Stimulated activated CD4-positive, alpha-beta T cell treated with anti-CD3 and anti-CD28 coated beads, Interleukin-2, amount 100 ng/mL, for 24 hours (primary cell): ENCODE measurements around the gene RBM28.
"Not testable (repeated sequence)": the region's sequence is repeated elsewhere in the genome, so short reads cannot be mapped to it uniquely, and the experiment has no call there.

ENCODE experiments used
- DNase-seq, 2 donors: peaks; one replicate each; pipeline ENCODE4 v3.0.0-alpha.2; 2020

Gene RBM28

GRCh38 chr7:128280451-128280850, 63.3 kb downstream of the RBM28 start:
- not testable (repeated sequence) for DNase-seq

DNA sequence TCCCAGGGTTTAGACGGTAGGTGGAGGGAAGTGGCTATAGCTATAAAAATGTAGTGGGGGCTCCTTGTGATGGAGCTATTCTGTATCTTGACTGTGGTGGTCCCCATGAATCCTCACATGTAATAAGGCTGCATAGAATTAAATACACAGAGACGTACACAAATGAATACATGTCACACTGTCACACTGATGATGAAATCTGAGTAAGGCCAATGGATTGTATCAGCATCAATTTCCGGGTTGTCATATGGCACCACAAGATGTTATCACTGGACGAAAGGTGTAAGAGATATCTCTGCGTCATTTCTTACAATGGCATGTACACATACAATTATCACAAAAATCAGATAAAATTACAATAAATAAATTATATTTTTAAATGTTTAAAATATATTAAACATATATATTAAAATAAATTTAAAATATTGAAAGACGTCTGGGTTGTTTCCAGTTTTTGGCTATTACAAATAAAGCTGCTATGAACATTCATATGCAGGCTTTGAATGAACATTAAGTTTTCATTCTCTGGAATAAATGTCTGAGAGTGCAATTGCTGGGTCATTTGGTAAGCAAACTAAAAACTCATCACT, 64.5 kb downstream of the RBM28 start:
- DNase-seq, result no peak

DNA sequence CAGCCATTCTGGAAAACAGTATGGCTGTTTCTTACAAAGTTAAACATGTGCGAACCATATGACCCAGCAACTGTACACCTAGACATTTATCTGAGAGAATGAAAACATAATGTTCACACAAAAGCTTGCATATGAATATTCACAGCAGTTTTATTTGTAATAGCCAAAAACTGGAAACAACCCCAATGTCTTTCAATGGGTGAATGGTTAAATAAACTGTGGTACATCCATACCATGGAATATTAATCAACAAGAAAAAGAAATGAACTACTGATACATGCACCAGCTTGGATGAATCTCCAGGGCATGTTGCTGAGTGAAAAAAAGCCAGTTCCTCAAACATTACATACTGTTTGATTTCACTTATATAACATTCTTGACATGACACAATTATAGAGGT, 65.3 kb downstream of the RBM28 start:
- no peak for DNase-seq

DNA sequence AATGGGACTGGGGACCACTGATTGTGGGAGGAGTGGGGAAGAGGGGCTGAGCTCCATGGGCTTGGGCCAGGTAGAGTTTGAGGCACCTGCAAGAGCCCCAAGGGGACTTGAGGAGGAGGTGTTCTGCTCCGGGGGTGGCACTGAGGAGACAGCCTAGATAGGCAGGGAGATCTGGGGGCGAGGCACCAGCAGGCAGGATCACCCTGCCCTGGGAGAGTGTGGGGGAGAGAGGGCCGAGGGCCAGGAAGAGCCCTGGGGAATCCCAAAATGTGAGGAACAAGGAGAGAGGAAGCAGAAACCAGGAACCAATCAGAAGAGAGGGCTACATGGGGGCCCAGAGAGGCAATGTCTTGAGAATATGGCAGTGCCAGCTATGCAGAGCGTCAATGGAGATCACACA, 68.0 kb downstream of the RBM28 start:
- no peak for DNase-seq

DNA sequence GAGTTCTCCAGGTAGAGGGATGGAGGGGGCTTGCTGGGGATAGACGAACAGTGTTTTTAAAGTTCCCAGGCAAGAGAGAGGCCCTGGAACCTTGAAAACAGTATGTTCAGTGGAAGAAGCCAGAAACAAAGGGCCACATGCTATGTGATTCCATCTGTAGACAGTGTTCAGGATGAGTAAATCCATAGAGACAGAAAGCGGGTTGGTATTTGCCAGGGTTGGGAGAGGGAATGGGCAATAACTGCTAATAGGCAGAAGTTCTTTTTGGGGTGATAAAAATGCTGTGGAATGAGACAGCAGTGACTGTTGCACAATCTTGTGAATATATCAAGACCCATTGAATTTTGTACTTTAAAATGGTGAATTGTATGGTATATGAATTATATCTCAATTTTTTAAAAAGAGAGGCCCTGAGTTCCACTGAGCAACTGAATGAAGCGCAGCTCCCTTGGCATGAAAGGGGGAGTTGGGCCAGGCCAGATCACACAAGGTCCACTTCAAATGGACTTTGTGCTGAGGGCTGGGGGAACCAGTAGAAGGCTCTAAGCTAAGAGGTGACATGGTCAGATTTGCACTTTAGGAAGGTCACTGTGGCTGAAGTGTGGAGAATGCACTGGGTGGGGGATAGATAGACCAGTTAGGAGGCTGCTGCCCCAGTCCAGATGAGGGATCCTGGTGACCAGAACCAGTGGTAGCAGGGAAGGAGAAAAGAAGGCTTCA, 68.7 kb downstream of the RBM28 start:
- no peak for DNase-seq

DNA sequence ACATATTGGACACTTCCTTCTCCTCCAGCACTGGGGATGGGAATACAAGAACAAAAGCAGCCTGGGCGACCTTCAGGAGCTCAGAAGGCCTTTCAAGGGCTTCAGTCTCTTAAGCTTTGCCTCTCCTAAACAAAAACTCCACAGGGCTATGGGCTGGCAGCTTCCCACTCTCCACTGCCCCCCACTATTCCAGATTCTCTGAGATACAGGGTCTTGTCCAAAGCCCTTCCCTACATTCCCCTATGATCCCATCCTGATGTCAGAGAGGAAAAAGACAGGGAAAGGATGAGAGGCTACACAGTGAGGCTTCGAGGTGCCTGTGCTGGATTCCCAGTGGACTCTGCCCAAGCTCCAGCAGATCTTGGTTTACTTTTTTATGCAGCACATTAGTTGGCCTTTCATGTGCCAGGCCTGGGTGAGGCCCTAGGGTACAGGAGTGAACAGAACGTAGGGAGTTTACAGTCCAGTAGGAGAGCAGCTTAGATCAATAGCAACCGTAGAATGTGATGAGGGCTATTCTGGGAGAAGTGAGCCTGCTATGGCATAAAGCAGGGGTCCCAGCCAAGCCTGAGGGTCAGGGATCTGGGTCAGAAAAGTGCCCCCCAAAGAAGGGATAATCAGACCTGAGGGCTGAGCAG, 69.3 kb downstream of the RBM28 start:
- no peak for DNase-seq

GRCh38 chr7:128271942-128272481, 71.7 kb downstream of the RBM28 start:
- no peak for DNase-seq

DNA sequence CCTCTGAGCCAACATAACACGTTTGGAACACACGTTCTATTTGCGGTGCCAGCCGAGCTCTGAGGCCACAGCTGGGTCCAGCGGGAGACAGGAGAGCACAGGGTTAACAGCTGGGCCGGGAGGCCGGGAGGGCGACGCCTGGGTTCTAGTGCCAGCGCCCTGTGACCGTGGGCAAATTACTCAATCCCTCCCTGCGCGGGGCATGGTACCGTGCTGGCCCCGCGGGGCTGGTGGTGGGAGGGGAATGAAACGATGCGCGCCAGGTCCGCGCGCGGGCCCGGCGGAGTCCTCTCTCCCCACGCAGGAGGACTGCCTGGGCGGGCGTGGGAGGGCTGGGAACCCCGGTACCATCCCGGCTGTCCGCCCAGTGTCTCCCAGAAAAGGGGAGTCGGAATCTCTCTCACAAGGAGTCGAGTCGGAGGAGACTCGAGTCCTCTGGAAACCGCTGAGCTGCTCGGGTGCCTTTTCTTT, 72.2 kb downstream of the RBM28 start:
- DNase-seq, result no peak

GRCh38 chr7:128270826-128271272, 72.9 kb downstream of the RBM28 start:
- DNase-seq, result no peak

DNA sequence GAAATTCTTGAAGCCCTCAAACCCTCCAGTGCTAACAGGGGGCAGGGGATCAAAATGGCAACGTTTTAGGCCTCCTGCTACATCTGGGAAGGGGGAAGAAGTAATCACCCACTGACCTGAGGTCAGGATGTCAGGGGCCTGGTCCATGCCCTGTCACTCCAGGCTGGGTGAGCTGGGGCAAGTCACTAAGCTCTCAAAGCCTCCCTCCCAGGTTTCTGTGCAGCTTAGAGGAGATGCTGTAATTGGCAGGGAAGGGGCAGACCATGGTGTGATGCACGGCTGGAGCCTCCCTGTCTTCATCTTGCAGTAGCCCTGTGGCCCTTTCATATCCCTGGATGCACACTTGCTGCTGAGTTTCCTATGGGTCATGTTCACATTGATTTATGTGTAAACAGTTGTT, 75.5 kb downstream of the RBM28 start:
- DNase-seq, result no peak

DNA sequence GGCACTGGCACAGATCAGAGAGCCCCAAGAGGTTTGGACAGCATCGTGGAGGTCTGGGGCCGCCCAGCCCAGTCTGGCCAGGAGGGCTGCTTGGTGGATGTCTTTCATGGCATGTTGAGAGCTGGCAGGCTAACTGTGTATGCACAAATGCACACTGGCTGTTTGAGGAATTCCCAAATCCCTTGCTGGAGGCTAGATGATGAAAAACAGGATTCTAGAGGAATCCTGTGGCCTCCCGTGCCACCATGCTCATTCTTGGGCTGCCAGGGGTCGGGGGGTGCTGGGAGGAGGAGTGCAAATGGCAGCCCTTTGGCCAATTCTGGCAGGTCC, 76.1 kb downstream of the RBM28 start:
- DNase-seq, result no peak

DNA sequence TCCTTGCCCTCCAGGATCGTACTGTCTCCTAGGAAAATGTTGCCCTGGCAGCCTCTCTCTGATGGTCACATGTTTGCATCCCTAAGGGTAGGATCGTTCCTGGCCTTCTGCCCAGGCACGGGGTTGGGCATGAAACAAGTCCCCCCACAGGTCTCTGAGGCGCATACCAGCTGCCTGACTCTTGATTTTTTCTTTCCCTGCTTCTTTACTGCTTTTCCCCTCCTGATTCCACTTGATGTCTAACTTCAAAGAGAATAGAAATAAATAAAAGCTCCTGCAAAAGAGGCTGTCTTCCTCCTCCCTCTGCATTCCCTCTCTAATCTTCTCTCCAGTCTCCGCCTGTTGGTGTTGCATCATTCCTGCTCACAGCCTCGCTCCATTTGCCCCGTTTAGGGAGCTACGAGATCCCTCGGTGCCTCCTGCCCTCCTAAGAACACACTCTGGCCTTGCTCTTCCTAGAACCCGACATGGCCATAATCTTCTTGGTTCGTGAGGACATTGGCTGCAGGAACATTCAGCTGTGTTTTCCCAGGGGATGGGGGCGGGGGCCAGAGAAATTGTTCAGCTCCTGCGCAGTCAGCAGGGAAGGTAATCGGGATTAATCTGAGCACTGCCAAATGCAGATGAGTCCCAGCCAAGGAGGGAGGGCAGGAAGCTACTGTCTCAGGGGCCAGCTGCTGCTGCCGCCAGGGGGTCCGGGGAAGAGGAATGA, 76.7 kb downstream of the RBM28 start:
- DNase-seq, result no peak

DNA sequence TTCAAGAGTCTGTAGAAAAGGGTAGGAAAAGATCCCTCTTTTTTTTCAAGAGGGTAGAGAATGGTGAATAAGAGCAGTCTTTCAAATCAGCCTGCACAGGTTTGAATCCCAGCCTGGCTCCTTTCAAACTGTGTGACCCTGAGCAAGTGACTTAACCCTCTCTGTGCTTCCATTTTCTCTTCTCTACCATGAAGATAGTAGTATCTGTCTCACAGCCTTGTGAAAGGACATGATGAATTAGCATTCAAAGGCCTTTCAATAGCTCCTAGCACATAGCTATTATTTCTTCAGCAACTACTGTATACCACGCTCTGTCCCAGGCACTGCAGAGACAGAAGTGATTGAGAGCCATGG, 77.2 kb downstream of the RBM28 start:
- no peak for DNase-seq

GRCh38 chr7:128265906-128266300, 77.8 kb downstream of the RBM28 start:
- DNase-seq, result no peak

- no peak for DNase-seq
Observed at GRCh38 chr7:128265156-128265905, 78.4 kb downstream of the RBM28 start.

DNA sequence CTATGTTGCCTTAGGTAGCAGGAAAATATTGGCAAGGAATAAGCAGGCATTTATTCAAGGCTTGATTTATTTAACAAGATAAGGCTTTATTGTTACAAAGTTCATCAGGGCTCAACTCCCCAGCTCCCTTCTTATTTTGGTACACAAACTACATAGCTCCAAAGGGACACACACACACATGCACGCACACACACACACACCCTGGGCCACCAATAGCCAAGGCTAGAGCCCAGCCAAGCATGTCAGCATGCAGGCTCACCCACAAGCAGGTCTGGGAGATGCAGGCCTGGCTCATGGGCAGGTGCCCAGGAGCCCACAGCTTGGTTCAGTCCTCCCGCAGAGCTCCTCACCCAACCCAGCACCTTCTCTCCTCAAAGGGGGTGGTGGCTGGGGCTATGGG, 79.2 kb downstream of the RBM28 start:
- no peak for DNase-seq

GRCh38 chr7:128263420-128263819, 80.3 kb downstream of the RBM28 start:
- DNase-seq, result no peak

- DNase-seq, result no peak
Observed at GRCh38 chr7:128262273-128263028, 81.3 kb downstream of the RBM28 start.

GRCh38 chr7:128260069-128260795, 83.5 kb downstream of the RBM28 start:
- no peak for DNase-seq

DNA sequence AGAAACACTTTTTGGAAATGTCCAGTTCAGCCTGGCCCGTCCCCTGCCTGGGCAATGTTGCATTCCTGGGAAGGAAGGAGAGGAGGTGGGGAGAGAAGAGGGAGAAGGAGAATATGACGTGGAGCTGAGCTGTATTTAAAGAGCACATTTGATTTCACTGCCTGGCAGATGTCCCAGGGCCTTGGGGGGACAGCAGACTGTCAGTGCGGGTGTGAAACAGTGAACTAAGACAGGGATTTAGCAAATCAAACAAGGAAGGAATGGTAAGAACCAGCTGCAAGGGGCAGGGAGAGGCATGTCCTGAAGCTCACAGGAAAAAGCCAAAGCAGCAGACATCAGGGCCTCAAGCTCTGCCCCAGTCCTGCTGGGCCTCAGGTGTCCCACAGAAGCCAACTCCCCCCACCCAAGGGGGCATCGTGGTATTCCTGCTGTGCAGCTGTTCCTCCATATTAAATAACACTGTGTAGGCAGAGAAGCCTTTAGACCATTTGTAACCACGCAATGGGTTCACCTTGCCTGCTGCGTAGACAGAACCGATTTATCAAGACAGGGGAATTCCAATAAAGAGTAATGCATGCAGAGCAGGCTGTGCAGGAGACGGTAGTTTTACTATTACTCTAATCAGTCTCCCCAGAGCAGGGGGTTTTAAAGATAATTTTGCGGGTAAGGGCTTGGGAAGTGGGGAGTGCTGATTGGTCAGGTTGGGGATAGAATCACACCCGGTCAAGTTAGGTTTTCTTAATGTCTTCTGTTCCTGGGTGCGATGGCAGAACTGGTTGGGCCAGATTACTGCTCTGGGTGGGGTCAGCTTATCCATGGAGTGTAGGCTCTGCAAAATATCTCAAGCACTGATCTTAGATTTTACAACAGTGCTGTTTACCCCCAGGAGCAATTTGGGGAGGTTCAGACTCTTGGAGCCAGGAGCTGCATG, 84.3 kb downstream of the RBM28 start:
- no peak for DNase-seq
